Measurements from ENCODE around the gene NCKIPSD.

Gene NCKIPSD

DNA sequence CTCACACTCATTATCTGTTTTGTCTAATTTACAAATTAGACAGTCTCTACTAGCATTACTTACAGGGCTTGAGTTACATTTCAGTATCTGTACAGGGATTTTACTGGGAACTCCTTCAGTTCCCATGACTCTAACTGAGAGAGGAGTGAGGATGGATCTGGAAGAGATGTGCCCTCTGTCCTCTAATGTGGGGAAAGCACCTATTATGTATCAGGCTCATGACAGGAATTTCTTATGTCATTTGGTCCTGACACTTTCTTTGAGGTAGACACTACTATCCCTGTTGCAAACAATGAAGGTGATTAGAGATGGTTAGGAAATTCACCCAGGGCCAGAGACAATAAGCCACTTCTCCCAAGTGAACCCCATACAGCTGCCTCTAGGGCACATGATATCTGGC lies 10.9 kb upstream of the NCKIPSD start:
- DNase-seq (ENCODE audit: low read depth in 2 of 2), result no peak

DNA sequence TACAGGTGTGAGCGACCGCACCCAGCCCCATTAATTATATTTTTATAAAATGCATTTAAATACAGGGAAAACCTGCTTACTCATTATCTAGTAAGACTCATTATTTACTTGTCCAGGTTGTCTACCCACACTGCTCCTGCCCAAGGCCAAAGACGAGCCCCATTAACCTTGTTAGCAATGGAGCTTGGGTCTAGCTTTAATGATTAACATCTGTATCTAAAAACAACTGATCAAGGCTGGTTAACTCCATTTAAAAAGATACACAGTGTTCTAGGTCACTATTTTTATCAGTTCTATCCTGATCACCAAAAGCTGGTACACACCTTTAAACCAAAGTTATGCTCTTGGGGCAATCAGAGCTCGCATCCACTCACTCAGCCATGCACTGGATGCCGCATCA lies 10.4 kb upstream of the NCKIPSD start:
- DNase-seq (ENCODE audit: low read depth in 2 of 2), result no peak

DNA sequence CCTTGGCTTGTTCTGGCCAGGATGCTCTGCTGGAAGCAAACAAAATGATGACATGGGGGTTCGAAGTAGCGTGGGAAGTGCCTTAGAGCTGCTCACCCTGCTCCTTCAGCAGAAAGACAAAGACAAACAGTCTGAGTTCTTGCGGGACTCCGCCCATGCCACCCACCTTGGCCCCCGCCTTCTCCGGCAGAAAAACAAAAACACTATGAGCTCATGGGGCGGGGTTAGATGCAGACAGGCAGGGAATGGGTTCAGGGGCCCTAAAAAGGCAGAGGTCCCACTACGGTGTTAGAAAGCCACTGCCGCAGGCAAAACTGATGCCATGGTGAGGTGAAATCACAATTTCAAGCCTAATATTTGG lies 9.7 kb upstream of the NCKIPSD start:
- DNase-seq (ENCODE audit: low read depth in 2 of 2), result no peak

DNA sequence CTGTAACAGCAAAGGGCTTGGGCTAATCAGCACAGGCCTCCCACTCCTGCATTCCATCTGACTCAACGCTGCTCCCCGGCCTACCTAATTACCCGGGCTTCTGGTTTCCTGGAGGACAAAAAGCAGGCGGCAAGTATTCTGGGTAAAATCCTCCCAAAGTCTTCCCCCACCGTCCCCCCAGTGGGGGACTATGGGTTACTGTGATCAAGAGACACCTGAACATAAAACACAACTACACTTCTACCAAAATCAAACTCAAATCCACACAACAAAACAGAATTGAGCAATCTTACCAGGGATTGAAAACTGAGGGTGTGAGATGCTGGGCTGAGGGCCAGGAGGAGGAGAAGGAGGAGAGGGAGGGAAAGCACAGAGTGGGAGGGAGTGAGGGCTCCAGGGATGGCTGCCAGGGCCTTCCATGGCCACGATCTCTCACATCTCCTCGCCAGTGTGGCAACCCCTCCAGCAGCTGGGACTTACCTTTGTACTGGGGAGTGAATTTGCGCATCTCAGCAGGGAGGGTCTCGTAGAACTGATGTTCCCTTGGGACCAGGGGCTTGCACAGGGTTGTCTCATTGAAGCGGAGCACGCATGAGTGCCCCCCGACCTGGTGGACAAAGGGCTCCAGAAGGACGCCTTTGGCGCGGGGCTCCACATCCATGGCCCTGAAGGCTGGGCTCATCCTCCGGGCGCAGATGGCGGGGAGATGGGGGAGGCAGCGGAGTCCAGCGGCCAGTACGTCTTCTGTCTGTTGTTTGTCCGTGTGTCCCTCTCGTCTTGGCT lies 9.1 kb upstream of the NCKIPSD start:
- DNase-seq (ENCODE audit: low read depth in 2 of 2), result no peak

DNA sequence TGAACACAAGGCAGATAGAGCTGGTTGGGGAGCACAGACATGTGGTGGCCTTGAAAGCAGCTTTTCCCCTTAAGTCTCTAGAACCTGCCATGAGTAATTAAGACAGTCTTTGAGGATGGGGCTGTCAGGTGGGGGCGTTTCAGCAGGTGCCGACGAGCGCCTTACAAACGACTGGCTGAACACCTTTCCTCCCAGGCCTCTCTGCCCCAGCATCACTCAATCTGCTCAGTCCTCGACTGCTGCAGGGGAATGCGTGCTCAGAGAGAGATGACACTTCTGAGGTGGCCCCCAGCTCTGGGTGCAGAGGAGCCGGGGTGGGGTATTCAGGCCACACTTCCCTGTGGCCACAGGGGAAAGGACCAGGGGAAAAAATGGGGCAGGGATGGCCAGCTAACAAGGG lies 8.1 kb upstream of the NCKIPSD start:
- no peak for DNase-seq (ENCODE audit: low read depth in 2 of 2)

DNA sequence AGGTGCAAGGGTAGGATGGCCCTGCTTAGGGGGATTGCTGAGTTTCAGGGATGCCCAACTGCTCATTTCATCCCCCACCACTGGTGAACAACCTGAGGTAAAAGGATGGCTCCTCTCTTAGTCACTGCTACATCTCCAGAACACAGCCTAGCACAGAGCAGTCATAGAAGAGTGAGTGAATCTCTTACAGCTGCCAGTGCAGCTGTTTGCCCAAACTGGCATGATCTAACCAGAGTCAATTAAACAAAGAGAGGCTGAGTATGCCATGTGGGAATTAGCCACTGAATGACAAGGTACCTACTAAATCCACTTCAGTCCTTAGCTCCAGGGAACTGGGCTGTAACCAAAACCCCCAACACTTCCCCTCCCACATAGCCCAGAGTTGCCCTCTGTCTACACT lies 6.8 kb upstream of the NCKIPSD start:
- no peak for DNase-seq (ENCODE audit: low read depth in 2 of 2)

DNA sequence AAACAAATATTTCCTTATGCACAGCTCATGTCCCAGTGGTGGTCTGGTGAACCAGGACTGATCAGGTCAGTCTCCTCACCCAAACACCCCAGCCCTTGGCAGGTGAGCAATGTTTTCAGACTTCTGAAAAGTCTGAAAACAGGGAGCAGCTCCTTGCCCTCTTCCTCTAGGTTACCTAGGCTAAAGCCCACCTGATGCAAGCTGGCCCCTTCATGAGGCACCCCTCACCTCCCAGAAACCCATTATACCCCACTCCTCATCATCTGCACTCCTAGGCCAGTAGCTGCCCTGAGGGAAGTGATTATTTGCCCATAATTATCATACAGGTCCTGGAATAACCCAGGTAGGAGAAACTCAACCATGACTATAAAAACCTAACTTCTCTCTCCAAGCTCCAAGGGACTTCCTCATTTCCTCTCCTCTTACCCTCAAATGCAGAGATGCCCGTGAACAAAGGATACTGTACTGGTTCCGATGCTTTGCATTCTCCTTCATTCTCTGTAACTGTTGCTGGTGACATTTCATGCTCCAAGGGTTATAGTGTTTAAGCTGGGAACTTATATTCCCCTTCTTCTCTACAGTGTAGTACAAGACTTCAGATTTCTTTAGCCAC lies 5.2 kb upstream of the NCKIPSD start:
- no peak for DNase-seq (ENCODE audit: low read depth in 2 of 2)

DNA sequence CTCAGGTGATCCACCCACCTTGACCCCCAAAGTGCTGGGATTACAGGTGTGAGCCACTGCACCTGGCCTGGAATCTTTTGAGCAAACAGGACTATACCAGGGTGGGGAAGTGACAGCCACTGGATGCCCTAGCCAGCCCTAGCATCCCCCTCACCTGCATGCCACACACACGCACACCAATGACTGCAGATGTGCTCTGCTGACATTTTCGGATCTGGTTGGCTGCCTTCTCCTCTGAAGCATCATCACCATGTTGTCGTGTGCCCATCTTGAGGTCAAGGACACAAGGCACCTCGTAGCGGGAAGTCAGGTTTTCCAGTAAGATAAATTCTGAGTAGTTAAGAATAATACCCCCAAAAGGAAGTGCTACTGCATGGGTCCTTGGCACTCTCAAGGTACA lies 3.7 kb upstream of the NCKIPSD start:
- DNase-seq (ENCODE audit: low read depth in 2 of 2), result no peak

DNA sequence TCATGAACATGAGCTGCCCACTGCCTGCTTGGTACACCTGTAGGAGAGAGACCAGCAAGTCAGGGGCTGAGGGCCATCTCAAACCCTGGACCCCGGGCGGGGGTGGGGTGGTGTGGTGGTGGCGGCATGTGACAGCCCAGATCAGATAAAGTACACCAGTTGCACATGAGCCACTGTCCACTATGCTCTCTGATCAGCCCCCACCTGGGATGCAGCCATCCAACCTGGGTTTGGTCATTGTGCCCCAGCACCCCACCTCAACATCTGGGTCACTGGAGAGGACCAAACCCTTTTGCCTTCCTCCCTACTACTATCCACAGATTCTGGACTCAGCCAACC lies 3.0 kb upstream of the NCKIPSD start:
- DNase-seq (ENCODE audit: low read depth in 2 of 2), result no peak

DNA sequence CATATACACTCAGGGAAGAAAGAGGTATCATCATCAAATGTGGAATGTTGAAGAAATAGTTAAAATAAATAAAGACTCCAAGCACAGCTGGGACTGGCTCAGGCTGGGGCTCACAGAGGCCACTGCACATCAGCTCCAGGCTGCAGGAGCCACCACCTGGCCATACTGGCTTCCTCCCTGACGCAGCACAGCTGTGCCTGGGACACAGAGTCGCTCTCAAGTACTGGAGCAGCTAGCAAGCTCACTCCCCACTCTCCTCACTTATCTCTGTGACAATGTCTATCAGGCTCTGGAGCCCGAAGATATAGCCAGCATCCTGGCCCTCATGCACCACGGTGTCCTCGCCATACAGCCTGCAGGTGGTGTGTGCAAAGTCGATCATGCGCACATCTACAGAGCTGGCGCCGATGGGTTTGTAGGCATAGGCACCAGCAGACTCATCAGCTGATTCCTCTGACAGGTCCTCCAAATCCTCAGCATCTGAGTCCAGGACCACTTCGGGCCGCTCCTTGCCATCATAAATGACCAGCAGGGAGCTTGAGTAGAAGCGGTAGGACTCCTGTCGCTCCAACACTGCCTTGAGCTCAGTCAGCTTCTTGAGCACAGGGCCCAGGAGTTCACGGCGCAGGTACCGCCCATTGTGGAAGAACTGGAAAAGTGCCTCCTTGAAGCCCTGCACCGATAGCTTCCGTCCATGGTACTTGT lies 2.5 kb upstream of the NCKIPSD start:
- DNase-seq (ENCODE audit: low read depth in 2 of 2), result no peak

DNA sequence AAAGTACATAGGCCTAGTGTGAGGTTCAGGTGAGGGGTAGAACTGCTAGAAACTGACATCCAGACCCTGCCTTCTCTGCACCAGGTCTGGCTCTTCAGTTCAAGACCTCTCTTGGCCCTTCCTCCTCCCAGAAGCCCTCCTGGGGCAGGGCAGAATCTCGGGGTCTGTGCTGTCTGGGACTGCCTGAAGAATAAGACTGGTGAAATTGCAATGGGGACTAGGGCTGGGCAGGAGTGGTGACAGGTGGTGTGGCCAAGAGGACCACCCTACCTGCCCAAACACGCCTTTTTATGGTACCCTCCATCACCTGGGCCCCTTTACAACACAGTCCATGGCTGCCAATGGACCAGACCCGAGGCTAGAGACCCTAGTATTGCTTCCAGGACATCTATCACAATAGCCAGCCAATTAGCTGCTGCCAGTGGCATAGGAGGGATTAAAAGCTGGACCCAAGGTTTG lies 1.5 kb upstream of the NCKIPSD start:
- DNase-seq (ENCODE audit: low read depth in 2 of 2), result no peak

DNA sequence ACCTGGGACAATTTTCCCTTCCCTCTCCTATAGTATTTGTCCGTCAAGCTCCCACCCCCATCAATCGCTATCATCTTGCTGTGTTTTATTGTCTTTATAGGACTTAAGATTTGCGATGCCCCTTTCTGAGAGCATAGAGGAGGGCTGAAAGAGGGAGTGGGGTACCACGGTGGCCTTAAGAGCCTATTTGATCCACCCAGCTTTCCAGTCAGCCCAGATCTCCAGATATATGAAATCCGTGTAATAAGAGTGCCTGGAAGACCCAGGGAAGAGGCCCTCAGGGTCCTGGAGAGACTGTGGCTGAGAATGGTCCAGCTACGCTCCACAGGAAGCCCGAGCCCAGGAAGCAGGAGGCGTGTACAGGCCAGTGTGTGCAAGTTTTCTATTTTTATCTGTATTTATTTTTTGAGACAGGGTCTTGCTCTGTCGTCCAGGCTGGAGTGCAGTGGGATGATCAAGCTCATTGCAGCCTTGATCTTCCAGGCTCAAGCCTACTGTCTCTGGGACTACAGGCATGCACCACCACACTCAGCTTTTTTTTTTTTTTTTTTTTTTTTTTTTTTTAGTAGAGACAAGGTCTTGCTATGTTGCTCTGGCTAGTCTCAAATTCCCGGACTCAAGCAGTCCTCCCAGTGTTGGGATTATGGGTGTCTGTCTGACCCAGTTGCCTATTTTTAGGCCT lies 964 bp upstream of the NCKIPSD start:
- DNase-seq (ENCODE audit: low read depth in 2 of 2), result no peak

DNA sequence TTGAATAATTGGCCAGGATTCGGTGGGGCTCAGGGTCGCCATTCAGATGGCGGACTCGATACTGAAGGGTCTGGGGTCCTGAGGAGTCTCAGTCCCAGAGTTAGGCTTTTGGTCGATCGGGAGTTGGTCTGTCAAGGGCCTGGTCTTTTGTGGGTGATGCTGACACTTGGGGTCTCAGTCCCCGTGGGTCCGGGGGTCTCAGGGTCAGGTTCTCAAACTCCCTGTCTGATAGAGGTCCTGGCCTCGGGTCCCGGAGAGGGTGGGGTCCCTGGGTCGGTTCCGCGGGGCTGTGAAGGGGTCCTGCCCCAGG lies 467 bp downstream of the NCKIPSD start:
- no peak for DNase-seq (ENCODE audit: low read depth in 2 of 2)

DNA sequence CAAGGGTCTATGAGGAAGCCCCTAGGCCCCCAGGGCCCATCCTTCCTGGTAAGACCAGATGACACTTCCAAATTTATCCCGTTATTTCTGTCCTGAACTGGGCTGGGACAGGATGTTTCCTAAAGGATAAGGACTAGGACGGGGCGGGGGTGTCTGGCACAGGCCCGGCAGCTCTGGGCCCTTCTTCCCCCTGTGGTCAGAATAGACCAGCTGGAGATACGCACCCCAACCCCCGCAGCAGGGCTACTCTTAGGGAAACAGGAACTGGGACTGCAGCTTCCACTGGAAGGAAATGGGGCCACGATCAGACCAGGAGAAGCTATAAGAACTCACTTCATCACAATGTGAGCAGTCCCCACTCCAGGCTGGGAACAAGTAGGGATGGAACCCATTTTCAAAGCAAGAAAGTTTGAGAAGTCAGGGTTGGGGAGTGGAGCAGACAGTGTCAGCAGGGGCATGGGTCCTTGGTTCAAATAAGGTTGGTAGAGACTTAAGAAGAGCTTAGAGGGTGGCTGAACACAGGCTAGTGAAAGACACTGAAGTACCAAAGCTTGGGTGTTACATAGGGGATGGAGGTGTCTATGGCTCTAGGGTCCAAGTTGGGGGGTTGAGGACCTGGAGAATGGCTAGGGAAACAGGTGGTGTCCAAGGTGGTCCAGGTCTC lies 1.1 kb downstream of the NCKIPSD start:
- DNase-seq (ENCODE audit: low read depth in 2 of 2), result no peak

DNA sequence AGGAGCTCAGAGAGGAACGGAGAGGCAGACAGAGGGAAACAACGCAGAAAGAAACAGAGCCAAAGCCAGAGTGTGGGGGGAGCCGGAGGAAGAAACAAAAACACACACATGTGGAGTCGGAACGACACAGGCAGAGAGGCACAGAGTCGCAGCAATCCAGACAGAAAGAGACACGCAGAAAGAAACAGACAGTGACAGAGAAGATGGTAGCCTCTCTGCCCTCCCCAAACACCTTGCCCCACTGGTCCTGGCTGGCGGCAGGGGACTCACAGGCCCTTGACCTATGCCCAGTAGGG lies 1.7 kb downstream of the NCKIPSD start:
- DNase-seq (ENCODE audit: low read depth in 2 of 2), result no peak

DNA sequence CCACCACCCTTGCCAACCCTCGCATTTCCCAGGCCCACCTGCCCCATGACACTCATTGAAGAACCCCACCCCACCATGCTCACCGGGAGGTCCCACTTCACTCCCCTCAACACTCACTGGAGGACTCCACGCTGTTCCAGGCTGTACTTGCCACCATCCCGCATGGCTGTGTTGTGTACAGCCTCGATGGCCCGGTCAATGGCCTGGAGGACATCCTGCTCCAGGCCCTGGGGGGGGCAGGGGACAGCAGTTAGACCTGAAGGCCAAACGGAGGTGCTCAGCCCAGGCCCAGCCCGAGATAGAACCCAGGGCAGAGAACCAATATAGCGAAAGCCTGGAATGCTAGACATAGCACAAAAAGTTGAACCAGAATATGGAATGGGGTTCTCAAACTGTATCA lies 2.9 kb downstream of the NCKIPSD start:
- DNase-seq (ENCODE audit: low read depth in 2 of 2), result no peak

DNA sequence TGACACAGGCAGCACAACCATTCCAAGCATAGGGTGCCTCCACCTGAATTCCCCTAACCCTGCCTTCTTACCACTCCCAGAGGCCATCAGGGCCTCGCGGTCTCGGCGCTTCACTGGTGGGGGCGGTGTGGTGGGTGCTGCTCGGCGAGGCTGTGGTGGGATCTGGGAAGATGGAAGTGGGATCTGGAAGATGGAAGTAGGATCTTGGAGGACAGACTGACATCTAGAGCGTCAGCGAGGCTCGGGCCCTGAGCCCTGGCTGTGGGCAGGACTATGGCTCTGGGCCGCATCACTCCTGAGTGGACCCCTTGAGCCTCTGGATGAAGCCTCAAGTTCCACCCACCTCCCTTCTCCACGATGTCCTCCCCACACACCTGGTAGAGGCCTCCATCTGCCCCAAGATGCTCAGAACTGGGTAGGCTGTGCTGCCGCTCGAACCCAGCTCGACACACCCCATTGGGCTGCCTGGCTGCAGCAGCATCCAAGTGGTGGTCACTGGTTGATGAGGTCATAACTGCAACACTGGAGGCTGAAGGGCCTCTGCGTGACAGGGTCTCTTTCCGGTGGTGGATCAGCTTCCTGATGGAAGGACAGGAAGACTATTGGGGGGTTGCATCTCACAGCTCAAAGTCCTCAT lies 3.6 kb downstream of the NCKIPSD start:
- no peak for DNase-seq (ENCODE audit: low read depth in 2 of 2)

DNA sequence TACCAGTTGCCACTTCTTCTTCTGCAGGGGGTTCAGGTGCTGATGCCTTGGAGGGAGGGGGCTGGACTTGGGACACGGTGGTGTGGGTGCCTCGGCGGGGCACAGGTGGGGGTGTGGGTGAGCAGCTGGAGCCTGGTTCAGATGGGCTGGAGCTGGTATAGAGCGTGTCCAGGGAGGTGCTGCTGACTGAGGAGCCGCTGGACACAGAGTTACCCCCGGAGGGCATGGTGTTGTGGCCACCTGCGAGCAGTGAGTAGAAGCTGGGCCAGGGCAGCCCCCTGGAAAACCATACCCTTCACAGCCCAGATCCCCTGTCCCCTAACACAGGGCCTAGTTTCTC lies 4.2 kb downstream of the NCKIPSD start:
- no peak for DNase-seq (ENCODE audit: low read depth in 2 of 2)

DNA sequence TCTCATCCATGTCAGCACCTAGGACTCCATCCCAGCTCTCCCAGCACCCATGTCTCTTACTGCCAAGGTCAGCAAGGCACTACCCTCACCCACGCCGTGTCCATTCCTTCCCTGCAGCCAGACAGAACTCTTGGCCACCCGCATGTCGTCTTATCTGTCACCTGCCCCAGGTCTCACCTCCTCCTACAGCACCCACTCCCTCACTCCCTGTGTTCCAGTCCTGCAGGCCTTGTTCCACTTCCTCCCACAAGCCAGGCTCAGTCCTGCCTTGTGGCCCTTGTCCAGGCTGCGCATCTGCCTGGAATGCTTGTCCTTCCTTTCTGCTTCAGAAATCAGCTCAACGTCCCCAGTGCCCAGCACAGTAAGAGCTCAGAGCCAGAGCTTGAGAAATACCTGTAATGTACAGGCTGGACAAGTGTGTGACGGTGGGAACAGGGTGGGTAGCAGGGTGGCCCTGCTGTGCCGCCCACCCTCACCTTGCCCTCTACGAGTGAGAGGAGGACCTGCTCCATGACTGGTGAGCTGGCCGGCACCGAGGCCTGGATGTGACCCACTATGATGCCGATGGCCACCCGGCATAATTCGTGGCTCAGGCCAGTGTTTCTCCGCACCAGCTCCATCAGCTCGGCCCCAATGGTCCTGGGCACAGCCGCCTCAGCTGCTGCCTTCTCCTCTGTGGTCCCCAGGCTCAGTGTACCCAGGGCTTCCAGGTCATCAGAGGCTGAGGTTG lies 4.7 kb downstream of the NCKIPSD start:
- DNase-seq (ENCODE audit: low read depth in 2 of 2), result no peak

DNA sequence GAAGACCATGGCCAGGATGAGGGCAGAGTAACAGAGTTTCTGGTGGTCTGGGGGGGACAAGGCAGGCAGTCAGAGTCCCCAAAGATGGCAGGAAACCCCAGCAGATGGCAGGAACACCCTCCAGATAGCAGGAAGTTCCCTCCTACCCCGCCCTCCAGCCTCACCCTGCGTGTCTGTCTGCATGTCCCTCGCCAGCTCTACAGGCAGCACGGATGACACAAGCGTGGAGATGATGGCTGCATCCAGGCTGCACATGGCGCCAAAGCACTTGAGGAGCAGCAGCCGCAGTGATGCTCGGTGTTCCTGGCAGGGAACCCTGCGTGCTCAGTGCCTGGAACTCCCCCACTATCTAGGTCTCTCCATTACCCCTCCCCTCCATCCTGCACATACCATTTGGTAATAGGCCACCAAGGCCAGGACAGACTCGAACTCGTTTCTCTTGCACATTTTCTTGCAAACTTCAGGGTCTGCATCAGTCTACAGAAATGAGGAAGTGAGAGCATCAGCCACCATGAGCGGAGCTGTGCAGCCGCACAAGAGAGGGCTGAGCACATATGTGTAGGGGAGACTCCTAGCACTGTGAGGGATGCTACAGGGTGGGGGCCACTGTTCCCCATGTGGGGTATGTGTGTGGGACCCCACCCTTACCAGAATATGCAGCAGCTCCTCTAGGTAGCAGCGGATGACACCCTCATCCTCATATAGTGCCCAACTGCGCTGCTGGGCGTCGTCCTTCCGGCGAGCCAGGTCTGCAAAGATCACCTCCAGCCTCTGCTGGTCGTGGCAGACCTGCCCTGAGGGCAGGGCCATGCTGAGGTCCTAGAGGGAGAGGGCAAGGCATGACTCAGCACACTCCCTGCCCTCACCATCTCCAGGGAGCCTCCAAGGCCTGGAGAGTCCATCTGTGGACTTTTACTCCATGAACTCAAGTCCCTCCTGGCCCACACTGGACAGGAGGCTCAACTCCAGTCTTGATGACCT lies 6.0 kb downstream of the NCKIPSD start:
- DNase-seq (ENCODE audit: low read depth in 2 of 2), result no peak
